Measurements from ENCODE around the gene KIF26B. TPM values are rescaled to one million over a fixed set of nuclear protein-coding genes. Genes with fewer than 3 reads are reported as not detected.

KIF26B gene
- total and polyA plus RNA-seq, 4 donors, result 10.9 to 37.1 (median 19.2) TPM

GRCh38 chr1:245580651-245581050, 425.9 kb downstream of the KIF26B start:
- WGBS (ENCODE audit: insufficient coverage), result 91% methylated on average over 4 of the region's 6 CpGs
- Histone ChIP-seq H3K36me3 (ENCODE audit: control insufficient read depth, insufficient read depth, low read length) (no peaks in the 10 kb centered on the region), H3K27me3 (ENCODE audit: control insufficient read depth, insufficient read depth, low read length) (no peaks in the 10 kb centered on the region), H3K4me1 (ENCODE audit: control insufficient read depth, insufficient read depth, low read length) (peaks cover 13% of the 10 kb centered on the region), H3K27ac (ENCODE audit: low read depth, low read length) (no peak overlapping the region), H3K9me3 (ENCODE audit: control insufficient read depth, insufficient read depth, low read length) (no peaks in the 10 kb centered on the region), H3K4me3 (ENCODE audit: low read depth, low read length) (no peak overlapping the region)
- no peak for DNase-seq (ENCODE audit: low read depth in 4 of 6, low spot score in 6 of 6)

- no peaks in the 10 kb centered on the region for H3K9me3 ChIP-seq (ENCODE audit: control insufficient read depth, insufficient read depth, low read length)
- WGBS (ENCODE audit: insufficient coverage), result 50% methylated on average over 1 of the region's 7 CpGs
- H3K27me3 ChIP-seq (ENCODE audit: control insufficient read depth, insufficient read depth, low read length), result no peaks in the 10 kb centered on the region
Measured at GRCh38 chr1:245582026-245582425, 427.2 kb downstream of the KIF26B start.

GRCh38 chr1:245583081-245583480, 428.3 kb downstream of the KIF26B start:
- no peak overlapping the region for H3K27ac ChIP-seq (ENCODE audit: low read depth, low read length)
- H3K4me1 ChIP-seq (ENCODE audit: control insufficient read depth, insufficient read depth, low read length), result peaks cover 20% of the 10 kb centered on the region
- no peaks in the 10 kb centered on the region for H3K27me3 ChIP-seq (ENCODE audit: control insufficient read depth, insufficient read depth, low read length)
- 60% methylated on average over 8 of the region's 9 CpGs for WGBS (ENCODE audit: insufficient coverage)
- no peak overlapping the region for H3K4me3 ChIP-seq (ENCODE audit: low read depth, low read length)
- no peaks in the 10 kb centered on the region for H3K36me3 ChIP-seq (ENCODE audit: control insufficient read depth, insufficient read depth, low read length)
- DNase-seq (ENCODE audit: low read depth in 4 of 6, low spot score in 6 of 6), result peak in 1 of 6 donors; percentile 66
- no peaks in the 10 kb centered on the region for H3K9me3 ChIP-seq (ENCODE audit: control insufficient read depth, insufficient read depth, low read length)

More at GRCh38 chr1:245582026-245582425, 427.2 kb downstream of the KIF26B start:
- Histone ChIP-seq H3K36me3 (ENCODE audit: control insufficient read depth, insufficient read depth, low read length) (no peaks in the 10 kb centered on the region), H3K4me1 (ENCODE audit: control insufficient read depth, insufficient read depth, low read length) (peaks cover 13% of the 10 kb centered on the region), H3K27ac (ENCODE audit: low read depth, low read length) (no peak overlapping the region), H3K4me3 (ENCODE audit: low read depth, low read length) (no peak overlapping the region)
- peak in 1 of 6 donors; percentile 83 for DNase-seq (ENCODE audit: low read depth in 4 of 6, low spot score in 6 of 6)

GRCh38 chr1:245583575-245584330, 429.0 kb downstream of the KIF26B start:
- peaks cover 25% of the 10 kb centered on the region for H3K4me1 ChIP-seq (ENCODE audit: control insufficient read depth, insufficient read depth, low read length)
- 91% methylated on average over 9 of the region's 15 CpGs for WGBS (ENCODE audit: insufficient coverage)
- no peak overlapping the region for H3K27ac ChIP-seq (ENCODE audit: low read depth, low read length)
- no peak overlapping the region for H3K4me3 ChIP-seq (ENCODE audit: low read depth, low read length)
- DNase-seq (ENCODE audit: low read depth in 4 of 6, low spot score in 6 of 6), result no peak
- H3K9me3 ChIP-seq (ENCODE audit: control insufficient read depth, insufficient read depth, low read length), result no peaks in the 10 kb centered on the region
- no peaks in the 10 kb centered on the region for H3K27me3 ChIP-seq (ENCODE audit: control insufficient read depth, insufficient read depth, low read length)
- H3K36me3 ChIP-seq (ENCODE audit: control insufficient read depth, insufficient read depth, low read length), result no peaks in the 10 kb centered on the region

GRCh38 chr1:245585252-245585959, 430.6 kb downstream of the KIF26B start:
- WGBS (ENCODE audit: insufficient coverage), result 53% methylated on average over 2 of the region's 11 CpGs
- Histone ChIP-seq H3K4me3 (ENCODE audit: low read depth, low read length) (no peak overlapping the region), H3K27me3 (ENCODE audit: control insufficient read depth, insufficient read depth, low read length) (no peaks in the 10 kb centered on the region), H3K4me1 (ENCODE audit: control insufficient read depth, insufficient read depth, low read length) (peaks cover 35% of the 10 kb centered on the region), H3K36me3 (ENCODE audit: control insufficient read depth, insufficient read depth, low read length) (no peaks in the 10 kb centered on the region), H3K27ac (ENCODE audit: low read depth, low read length) (no peak overlapping the region), H3K9me3 (ENCODE audit: control insufficient read depth, insufficient read depth, low read length) (no peaks in the 10 kb centered on the region)
- peak in 2 of 6 donors; percentile 43 to 65 for DNase-seq (ENCODE audit: low read depth in 4 of 6, low spot score in 6 of 6)

- WGBS (ENCODE audit: insufficient coverage), result 68% methylated on average over 9 of the region's 11 CpGs
- H3K36me3 ChIP-seq (ENCODE audit: control insufficient read depth, insufficient read depth, low read length), result no peaks in the 10 kb centered on the region
- DNase-seq (ENCODE audit: low read depth in 4 of 6, low spot score in 6 of 6), result peak in 2 of 6 donors; percentile 51 to 71
- no peak overlapping the region for H3K27ac ChIP-seq (ENCODE audit: low read depth, low read length)
- peaks cover 39% of the 10 kb centered on the region for H3K4me1 ChIP-seq (ENCODE audit: control insufficient read depth, insufficient read depth, low read length)
- no peaks in the 10 kb centered on the region for H3K27me3 ChIP-seq (ENCODE audit: control insufficient read depth, insufficient read depth, low read length)
- no peaks in the 10 kb centered on the region for H3K9me3 ChIP-seq (ENCODE audit: control insufficient read depth, insufficient read depth, low read length)
- H3K4me3 ChIP-seq (ENCODE audit: low read depth, low read length), result no peak overlapping the region
Measured at GRCh38 chr1:245587435-245588115, 432.8 kb downstream of the KIF26B start.

GRCh38 chr1:245588116-245588639, 433.4 kb downstream of the KIF26B start:
- no peaks in the 10 kb centered on the region for H3K9me3 ChIP-seq (ENCODE audit: control insufficient read depth, insufficient read depth, low read length)
- no peak overlapping the region for H3K27ac ChIP-seq (ENCODE audit: low read depth, low read length)
- WGBS (ENCODE audit: insufficient coverage), result 24% methylated on average over 5 of the region's 10 CpGs
- peaks cover 33% of the 10 kb centered on the region for H3K4me1 ChIP-seq (ENCODE audit: control insufficient read depth, insufficient read depth, low read length)
- H3K36me3 ChIP-seq (ENCODE audit: control insufficient read depth, insufficient read depth, low read length), result no peaks in the 10 kb centered on the region
- no peaks in the 10 kb centered on the region for H3K27me3 ChIP-seq (ENCODE audit: control insufficient read depth, insufficient read depth, low read length)
- no peak overlapping the region for H3K4me3 ChIP-seq (ENCODE audit: low read depth, low read length)
- peak in 2 of 6 donors; percentile 65 to 77 for DNase-seq (ENCODE audit: low read depth in 4 of 6, low spot score in 6 of 6)

- 56% methylated on average over 12 of the region's 12 CpGs for WGBS (ENCODE audit: insufficient coverage)
- Histone ChIP-seq H3K4me1 (ENCODE audit: control insufficient read depth, insufficient read depth, low read length) (peaks cover 31% of the 10 kb centered on the region), H3K27me3 (ENCODE audit: control insufficient read depth, insufficient read depth, low read length) (no peaks in the 10 kb centered on the region), H3K27ac (ENCODE audit: low read depth, low read length) (no peak overlapping the region), H3K36me3 (ENCODE audit: control insufficient read depth, insufficient read depth, low read length) (no peaks in the 10 kb centered on the region), H3K4me3 (ENCODE audit: low read depth, low read length) (no peak overlapping the region), H3K9me3 (ENCODE audit: control insufficient read depth, insufficient read depth, low read length) (no peaks in the 10 kb centered on the region)
- peak in 2 of 6 donors; percentile 36 to 82 for DNase-seq (ENCODE audit: low read depth in 4 of 6, low spot score in 6 of 6)
Measured at GRCh38 chr1:245589316-245589715, 434.5 kb downstream of the KIF26B start.

- WGBS (ENCODE audit: insufficient coverage), result 58% methylated on average over 24 of the region's 26 CpGs
- no peak overlapping the region for H3K27ac ChIP-seq (ENCODE audit: low read depth, low read length)
- no peaks in the 10 kb centered on the region for H3K27me3 ChIP-seq (ENCODE audit: control insufficient read depth, insufficient read depth, low read length)
- no peaks in the 10 kb centered on the region for H3K9me3 ChIP-seq (ENCODE audit: control insufficient read depth, insufficient read depth, low read length)
- no peaks in the 10 kb centered on the region for H3K36me3 ChIP-seq (ENCODE audit: control insufficient read depth, insufficient read depth, low read length)
- H3K4me3 ChIP-seq (ENCODE audit: low read depth, low read length), result no peak overlapping the region
- DNase-seq (ENCODE audit: low read depth in 4 of 6, low spot score in 6 of 6), result peak in 2 of 6 donors; percentile 64 to 77
- peaks cover 31% of the 10 kb centered on the region for H3K4me1 ChIP-seq (ENCODE audit: control insufficient read depth, insufficient read depth, low read length)
Measured at GRCh38 chr1:245589906-245590305, 435.1 kb downstream of the KIF26B start.

All from spinal cord (tissue), 10 donors.